ENCODE measurements around the gene PKDREJ.

The PKDREJ gene

GRCh38 chr22:46262449-46263215 is 511 bp downstream of the PKDREJ start:
- DNase-seq, result no peak

- no peak for DNase-seq
These were observed 3.1 kb downstream of the PKDREJ start for GRCh38 chr22:46260038-46260437.

GRCh38 chr22:46259374-46259773 is 3.8 kb downstream of the PKDREJ start:
- no peak for DNase-seq

GRCh38 chr22:46256358-46256958 is 6.7 kb downstream of the PKDREJ start:
- no peak for DNase-seq

GRCh38 chr22:46251816-46252380 is 11.2 kb downstream of the PKDREJ start:
- DNase-seq, result no peak

- DNase-seq, result no peak
These were observed 11.9 kb downstream of the PKDREJ start for GRCh38 chr22:46251266-46251665.

- no peak for DNase-seq
These were observed 12.4 kb downstream of the PKDREJ start for GRCh38 chr22:46250783-46251125.

GRCh38 chr22:46250035-46250782 is 12.9 kb downstream of the PKDREJ start, which contains the start of gene CDPF1:
Gene CDPF1 (minus strand): TSS chr22:46250293. CDS start chr22:46248284, 2,009 bp downstream.
- DNase-seq, result peak; percentile 66 to 80

- DNase-seq, result no peak
These were observed 15.6 kb downstream of the PKDREJ start for GRCh38 chr22:46247443-46247975.

GRCh38 chr22:46246178-46246577 is 17.0 kb downstream of the PKDREJ start:
- no peak for DNase-seq

- DNase-seq, result no peak
These were observed 17.6 kb downstream of the PKDREJ start for GRCh38 chr22:46245511-46245910.

- DNase-seq, result no peak
These were observed 18.4 kb downstream of the PKDREJ start for GRCh38 chr22:46244771-46245170.

- no peak for DNase-seq
These were observed 21.1 kb downstream of the PKDREJ start for GRCh38 chr22:46242076-46242475.

- no peak for DNase-seq
These were observed 21.6 kb downstream of the PKDREJ start for GRCh38 chr22:46241396-46242007.

GRCh38 chr22:46240907-46241306 is 22.2 kb downstream of the PKDREJ start:
- DNase-seq, result no peak

GRCh38 chr22:46240506-46240905 is 22.6 kb downstream of the PKDREJ start:
- no peak for DNase-seq

- DNase-seq, result no peak
These were observed 23.1 kb downstream of the PKDREJ start for GRCh38 chr22:46240073-46240472.

- peak in 1 of 2 donors; percentile 61 for DNase-seq
These were observed 23.7 kb downstream of the PKDREJ start for GRCh38 chr22:46239261-46240048.

GRCh38 chr22:46238541-46238940 is 24.6 kb downstream of the PKDREJ start:
- no peak for DNase-seq

GRCh38 chr22:46237453-46238124 is 25.6 kb downstream of the PKDREJ start:
- no peak for DNase-seq

GRCh38 chr22:46234969-46235368 is 28.2 kb downstream of the PKDREJ start:
- DNase-seq, result no peak
